WTC11 (cell line): ENCODE results near the gene BACE2. TPM values are rescaled to one million over a fixed set of nuclear protein-coding genes. Genes with fewer than 3 reads are reported as not detected.

Source experiments
- ATAC-seq: fragments of 200-7000 bp; cut with Tn5 transposase; 2 replicates; pipeline ENCODE4 v1.10.0; 2021; ENCODE audit warnings: mild to moderate bottlenecking, moderate library complexity
- CTCF ChIA-PET: fragments of 300-600 bp; sonication (Branson Sonifier 250); formaldehyde crosslinking; loops from one replicate; lab custom pipeline; 2021; ENCODE audit warnings: antibody characterized with exemption; lab: Charles Lee
- POLR2A ChIA-PET: fragments of 350-600 bp; sonication (Branson Sonifier 250); formaldehyde crosslinking; loops from one replicate; lab custom pipeline; 2021; ENCODE audit warnings: antibody characterized with exemption; lab: Charles Lee
- DNase-seq: peaks from one replicate; pipeline ENCODE4 v3.0.0; 2021; ENCODE audit warnings: low spot score
- H3K27ac Mint-ChIP-seq: 2 replicates; pipeline ENCODE4 v1.8.0; 2021; ENCODE audit warnings: mixed read lengths
- H3K27me3 Mint-ChIP-seq: 2 replicates; pipeline ENCODE4 v1.8.0; 2021; ENCODE audit warnings: low read depth, mild to moderate bottlenecking, moderate library complexity, mixed read lengths
- H3K36me3 Mint-ChIP-seq: 2 replicates; pipeline ENCODE4 v1.8.0; 2021; ENCODE audit warnings: mixed read lengths
- H3K4me1 Mint-ChIP-seq: 2 replicates; pipeline ENCODE4 v1.8.0; 2022; ENCODE audit warnings: mixed read lengths
- H3K4me3 Mint-ChIP-seq: 2 replicates; pipeline ENCODE4 v1.8.0; 2021; ENCODE audit warnings: mild to moderate bottlenecking, moderate library complexity, mixed read lengths
- H3K9me3 Mint-ChIP-seq: 2 replicates; pipeline ENCODE4 v1.8.0; 2021; ENCODE audit warnings: mixed read lengths
- AFF4 ChIP-seq: sonication (generic); formaldehyde crosslinking; IDR thresholded peaks from 2 replicates; pipeline ENCODE4 v1.8.1; 2023; ENCODE audit warnings: mild to moderate bottlenecking, missing genetic modification reagents, borderline replicate concordance
- AR ChIP-seq: fragments of 250-450 bp; sonication (Bioruptor Pico); IDR thresholded peaks from 2 replicates; pipeline ENCODE4 v1.9.0; 2021; ENCODE audit warnings: mild to moderate bottlenecking
- CDX4 ChIP-seq: fragments of 250-450 bp; sonication (Bioruptor Pico); IDR thresholded peaks from 2 replicates; pipeline ENCODE4 v1.9.0; 2021; ENCODE audit warnings: moderate library complexity, mild to moderate bottlenecking, inconsistent platforms, borderline replicate concordance
- E2F5 ChIP-seq: sonication (generic); formaldehyde crosslinking; IDR thresholded peaks from 2 replicates; pipeline ENCODE4 v1.8.1; 2022; ENCODE audit warnings: mild to moderate bottlenecking, moderate library complexity, missing genetic modification reagents
- FOXP4 ChIP-seq: sonication (generic); formaldehyde crosslinking; IDR thresholded peaks from 2 replicates; pipeline ENCODE4 v1.8.0; 2022; ENCODE audit warnings: mild to moderate bottlenecking, missing genetic modification reagents
- GABPB1 ChIP-seq: sonication (generic); formaldehyde crosslinking; IDR thresholded peaks from 2 replicates; pipeline ENCODE4 v1.8.1; 2023; ENCODE audit warnings: mild to moderate bottlenecking, missing genetic modification reagents
- GRHL2 ChIP-seq: fragments of 250-450 bp; sonication (Bioruptor Pico); IDR thresholded peaks from 2 replicates; pipeline ENCODE4 v1.8.0; 2022; ENCODE audit warnings: mild to moderate bottlenecking, moderate library complexity; ENCODE audit not compliant: insufficient replicate concordance, severe bottlenecking
- MAX ChIP-seq: sonication (generic); formaldehyde crosslinking; IDR thresholded peaks from 2 replicates; pipeline ENCODE4 v1.8.0; 2022; ENCODE audit warnings: mild to moderate bottlenecking, missing genetic modification reagents
- MYBL2 ChIP-seq: sonication (generic); formaldehyde crosslinking; IDR thresholded peaks from 2 replicates; pipeline ENCODE4 v1.8.1; 2023; ENCODE audit warnings: mild to moderate bottlenecking, moderate library complexity, missing genetic modification reagents
- NR1H2 ChIP-seq: sonication (generic); formaldehyde crosslinking; IDR thresholded peaks from 2 replicates; pipeline ENCODE4 v1.9.0; 2021; ENCODE audit warnings: mild to moderate bottlenecking, moderate library complexity, missing genetic modification reagents
- USF2 ChIP-seq: sonication (generic); formaldehyde crosslinking; IDR thresholded peaks from 2 replicates; pipeline ENCODE4 v1.8.1; 2023; ENCODE audit warnings: mild to moderate bottlenecking, missing genetic modification reagents, moderate library complexity
- ZBTB43 ChIP-seq: sonication (generic); formaldehyde crosslinking; IDR thresholded peaks from 2 replicates; pipeline ENCODE4 v1.8.1; 2023; ENCODE audit warnings: mild to moderate bottlenecking, missing genetic modification reagents
- ZNF532 ChIP-seq: fragments of 250-450 bp; sonication (Bioruptor Pico); IDR thresholded peaks from 2 replicates; pipeline ENCODE4 v1.9.0; 2021; ENCODE audit warnings: mild to moderate bottlenecking, borderline replicate concordance
- total RNA-seq: library from RNA; stranded (reverse); gene quantifications from 3 replicates; pipeline ENCODE4 v1.2.3, GENCODE V29; 2021

Gene BACE2
- total RNA-seq, 1 experiment from 2014 or later, result 9.8 TPM

GRCh38 chr21:41277196-41277595, 109.2 kb downstream of the BACE2 start:
- Mint-ChIP-seq H3K27me3 (peaks cover 3% of the 10 kb centered on the region; the same call in 1 of the 2 replicates), H3K27ac (no peak overlapping the region), H3K4me1 (peaks cover 27% of the 10 kb centered on the region), H3K36me3 (peaks cover 35% of the 10 kb centered on the region), H3K9me3 (peaks cover 27% of the 10 kb centered on the region), H3K4me3 (no peak overlapping the region)
- ChIA-PET POLR2A (no interaction called here), CTCF (no interaction called here)
- TF ChIP-seq ZNF532 (CRISPR knock-in tag) (no peak), FOXP4 (CRISPR knock-in tag) (no peak), USF2 (CRISPR knock-in tag) (no peak), GABPB1 (no peak), NR1H2 (CRISPR knock-in tag) (no peak)
- ATAC-seq (no peak), DNase-seq (no peak)

- ATAC-seq (no peak), DNase-seq (no peak)
- ChIA-PET CTCF (interaction anchor here (0.6 kb wide), 1 partner anchor 111 kb away, joined by 3 read pairs; no protein-coding TSS in a partner anchor), POLR2A (no interaction called here)
- H3K4me3 Mint-ChIP-seq, result no peak overlapping the region
- H3K27ac Mint-ChIP-seq, result peak overlapping the region; percentile 60; the same call in 1 of the 2 replicates
- H3K4me1 Mint-ChIP-seq, result peaks cover 30% of the 10 kb centered on the region
- H3K27me3 Mint-ChIP-seq, result peaks cover 1% of the 10 kb centered on the region; the same call in 1 of the 2 replicates
- H3K36me3 Mint-ChIP-seq, result peaks cover 28% of the 10 kb centered on the region
- H3K9me3 Mint-ChIP-seq, result peaks cover 21% of the 10 kb centered on the region
- TF ChIP-seq E2F5 (CRISPR knock-in tag) (no peak), ZBTB43 (CRISPR knock-in tag) (no peak), AFF4 (CRISPR knock-in tag) (no peak), AR (CRISPR knock-in tag) (no peak), CDX4 (CRISPR knock-in tag) (no peak), NR1H2 (CRISPR knock-in tag) (no peak), GRHL2 (CRISPR knock-in tag) (no peak), MYBL2 (no peak), MAX (CRISPR knock-in tag) (no peak)
Measured at GRCh38 chr21:41277846-41278245, 109.9 kb downstream of the BACE2 start.
